ENCODE measurements around the gene AIPL1.

GRCh38 chr17:6483507-6483906 lies 48.6 kb upstream of the AIPL1 start:
- TF ChIP-seq CTCF (IDR thresholded peaks at IDR 0.05) (no peak), POLR2A (IDR thresholded peaks at IDR 0.05) (no peak), EP300 (IDR thresholded peaks at IDR 0.05) (no peak)
